ENCODE measurements around the gene RAB3C. TPM values are rescaled to one million over a fixed set of nuclear protein-coding genes. Genes with fewer than 3 reads are reported as not detected.
"Not testable (repeated sequence)": the region's sequence is repeated elsewhere in the genome, so short reads cannot be mapped to it uniquely, and the experiment has no call there.

RAB3C gene
- total RNA-seq, 1 donor from 2014 or later: 3.8 TPM

- TF ChIP-seq EZH2 (IDR thresholded peaks at IDR 0.05): no peak
- TF ChIP-seq, protein P1, sequence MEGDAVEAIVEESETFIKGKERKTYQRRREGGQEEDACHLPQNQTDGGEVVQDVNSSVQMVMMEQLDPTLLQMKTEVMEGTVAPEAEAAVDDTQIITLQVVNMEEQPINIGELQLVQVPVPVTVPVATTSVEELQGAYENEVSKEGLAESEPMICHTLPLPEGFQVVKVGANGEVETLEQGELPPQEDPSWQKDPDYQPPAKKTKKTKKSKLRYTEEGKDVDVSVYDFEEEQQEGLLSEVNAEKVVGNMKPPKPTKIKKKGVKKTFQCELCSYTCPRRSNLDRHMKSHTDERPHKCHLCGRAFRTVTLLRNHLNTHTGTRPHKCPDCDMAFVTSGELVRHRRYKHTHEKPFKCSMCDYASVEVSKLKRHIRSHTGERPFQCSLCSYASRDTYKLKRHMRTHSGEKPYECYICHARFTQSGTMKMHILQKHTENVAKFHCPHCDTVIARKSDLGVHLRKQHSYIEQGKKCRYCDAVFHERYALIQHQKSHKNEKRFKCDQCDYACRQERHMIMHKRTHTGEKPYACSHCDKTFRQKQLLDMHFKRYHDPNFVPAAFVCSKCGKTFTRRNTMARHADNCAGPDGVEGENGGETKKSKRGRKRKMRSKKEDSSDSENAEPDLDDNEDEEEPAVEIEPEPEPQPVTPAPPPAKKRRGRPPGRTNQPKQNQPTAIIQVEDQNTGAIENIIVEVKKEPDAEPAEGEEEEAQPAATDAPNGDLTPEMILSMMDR (IDR thresholded peaks at IDR 0.05): no peak
- TF ChIP-seq EZH2phosphoT487 (IDR thresholded peaks at IDR 0.05): no peak
- Histone ChIP-seq H4K20me1 (ENCODE audit: low read depth) (no peaks in the 10 kb centered on the region), H3K9ac (no peak overlapping the region), H3K79me2 (ENCODE audit: low read depth) (no peaks in the 10 kb centered on the region), H3K4me2 (no peak overlapping the region), H3F3A (ENCODE audit: low read depth) (no peaks in the 10 kb centered on the region), H3K27me3 (no peaks in the 10 kb centered on the region), H2AFZ (replicated peaks) (no peak overlapping the region), H3K9me3 (ENCODE audit: low read depth) (no peaks in the 10 kb centered on the region), H3K4me3 (no peak overlapping the region), H3K27ac (no peak overlapping the region), H3K36me3 (no peaks in the 10 kb centered on the region), H3K4me1 (no peaks in the 10 kb centered on the region)
- Mint-ChIP-seq H3K9me3 (no peaks in the 10 kb centered on the region), H3K27me3 (ENCODE audit: insufficient read depth, low read depth) (no peaks in the 10 kb centered on the region), H3K4me1 (peaks cover 3% of the 10 kb centered on the region), H3K27ac (no peak overlapping the region), H3K4me3 (no peak overlapping the region), H3K36me3 (no peaks in the 10 kb centered on the region)
- DNase-seq (ENCODE audit: low spot score): no peak
These were observed 104.2 kb downstream of the RAB3C start for GRCh38 chr5:58687079-58687478.

DNA sequence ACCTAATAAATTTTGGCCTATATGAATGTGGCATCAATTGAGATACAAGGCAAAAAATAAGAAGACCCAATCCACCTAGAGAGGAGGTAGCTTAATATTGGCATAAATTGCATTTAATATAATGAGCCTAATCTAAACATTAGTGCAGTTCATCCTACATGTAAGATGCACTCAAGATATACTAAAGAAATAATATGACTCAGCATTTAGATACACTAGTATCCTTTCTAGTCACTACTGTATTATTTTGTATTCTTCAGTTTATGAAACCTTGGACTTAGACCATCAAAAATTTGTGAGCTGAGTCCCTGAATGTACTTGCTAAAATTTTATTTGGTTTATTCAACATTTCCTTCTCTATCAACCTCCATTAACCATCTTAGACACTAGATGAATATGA, 104.7 kb downstream of the RAB3C start:
- H3K9me3 Mint-ChIP-seq: no peaks in the 10 kb centered on the region
- Histone ChIP-seq H3K36me3 (no peaks in the 10 kb centered on the region), H2AFZ (replicated peaks) (no peak overlapping the region), H3K4me3 (no peak overlapping the region), H3K9ac (no peak overlapping the region), H3K4me1 (no peaks in the 10 kb centered on the region), H3F3A (ENCODE audit: low read depth) (no peaks in the 10 kb centered on the region), H4K20me1 (ENCODE audit: low read depth) (no peaks in the 10 kb centered on the region), H3K9me3 (ENCODE audit: low read depth) (no peaks in the 10 kb centered on the region), H3K27me3 (no peaks in the 10 kb centered on the region), H3K79me2 (ENCODE audit: low read depth) (no peaks in the 10 kb centered on the region), H3K4me2 (no peak overlapping the region), H3K27ac (no peak overlapping the region)
- H3K27ac Mint-ChIP-seq: no peak overlapping the region
- TF ChIP-seq EZH2 (IDR thresholded peaks at IDR 0.05) (no peak), EZH2phosphoT487 (IDR thresholded peaks at IDR 0.05) (no peak)
- TF ChIP-seq, protein P1 (IDR thresholded peaks at IDR 0.05): no peak
- DNase-seq (ENCODE audit: low spot score): no peak
- no peaks in the 10 kb centered on the region for H3K36me3 Mint-ChIP-seq
- H3K27me3 Mint-ChIP-seq (ENCODE audit: insufficient read depth, low read depth): no peaks in the 10 kb centered on the region
- peaks cover 3% of the 10 kb centered on the region for H3K4me1 Mint-ChIP-seq
- H3K4me3 Mint-ChIP-seq: no peak overlapping the region

DNA sequence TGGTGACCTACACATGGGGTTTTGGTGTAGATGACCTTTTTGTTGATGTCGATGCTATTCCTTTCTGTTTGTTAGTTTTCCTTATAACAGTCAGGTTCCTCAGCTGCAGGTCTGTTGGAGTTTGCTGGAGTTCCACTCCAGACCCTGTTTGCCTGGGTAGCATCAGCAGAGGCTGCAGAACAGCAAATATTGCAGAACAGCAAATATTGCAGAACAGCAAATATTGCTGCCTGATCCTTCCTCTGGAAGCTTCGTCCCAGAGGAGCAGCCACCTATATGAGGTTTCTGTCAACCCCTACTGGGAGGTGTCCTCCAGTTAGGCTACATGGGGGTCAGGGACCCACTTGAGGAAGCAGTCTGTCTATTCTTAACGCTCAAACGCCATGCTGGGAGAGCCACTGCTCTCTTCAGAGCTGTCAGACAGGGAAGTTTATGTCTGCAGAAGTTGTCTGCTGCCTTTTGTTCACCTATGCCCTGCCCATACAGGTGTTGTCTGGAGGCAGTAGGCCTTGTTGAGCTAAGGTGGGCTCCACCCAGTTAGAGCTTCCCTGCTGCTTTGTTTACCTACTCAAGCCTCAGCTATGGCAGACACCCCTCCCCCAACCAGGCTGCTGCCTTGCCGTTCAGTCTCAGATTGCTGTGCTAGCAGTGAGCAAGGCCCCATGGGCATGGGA, 116.3 kb downstream of the RAB3C start:
- H2AFZ ChIP-seq (replicated peaks); H3K4me3 Mint-ChIP-seq; H3K79me2 ChIP-seq (ENCODE audit: low read depth); H4K20me1 ChIP-seq (ENCODE audit: low read depth); H3K27me3 ChIP-seq; H3K4me2 ChIP-seq; DNase-seq (ENCODE audit: low spot score); H3K9ac ChIP-seq; H3K4me1 Mint-ChIP-seq; H3K9me3 ChIP-seq (ENCODE audit: low read depth); H3K4me3 ChIP-seq; H3K36me3 ChIP-seq; H3K4me1 ChIP-seq; H3F3A ChIP-seq (ENCODE audit: low read depth); H3K36me3 Mint-ChIP-seq; H3K27ac ChIP-seq; H3K27ac Mint-ChIP-seq; H3K27me3 Mint-ChIP-seq (ENCODE audit: insufficient read depth, low read depth): not testable (repeated sequence)
- peaks cover 34% of the 10 kb centered on the region for H3K9me3 Mint-ChIP-seq

DNA sequence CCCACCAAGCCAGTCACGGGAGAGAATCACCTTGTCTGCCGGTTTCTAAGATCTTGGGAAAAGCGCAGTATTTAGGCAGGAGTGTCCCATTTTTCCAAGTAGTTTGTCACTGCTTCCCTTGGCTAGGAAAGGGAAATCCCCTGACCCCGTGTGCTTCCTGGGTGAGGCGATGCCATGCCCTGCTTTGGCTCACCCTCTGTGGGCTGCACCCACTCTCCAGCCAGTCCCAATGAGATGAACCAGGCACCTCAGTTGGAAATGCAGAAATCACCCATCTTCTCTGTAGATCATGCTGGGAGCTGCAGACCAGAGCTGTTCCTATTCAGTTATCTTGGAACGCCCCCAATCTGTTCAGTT, 116.9 kb downstream of the RAB3C start:
- Histone ChIP-seq H3K27me3 (no peaks in the 10 kb centered on the region), H3K36me3 (no peaks in the 10 kb centered on the region), H3K4me1 (no peaks in the 10 kb centered on the region), H3K79me2 (ENCODE audit: low read depth) (no peaks in the 10 kb centered on the region), H2AFZ (replicated peaks) (no peak overlapping the region), H4K20me1 (ENCODE audit: low read depth) (no peaks in the 10 kb centered on the region), H3F3A (ENCODE audit: low read depth) (no peaks in the 10 kb centered on the region), H3K4me2 (no peak overlapping the region), H3K27ac (no peak overlapping the region), H3K4me3 (no peak overlapping the region), H3K9me3 (ENCODE audit: low read depth) (no peaks in the 10 kb centered on the region), H3K9ac (no peak overlapping the region)
- Mint-ChIP-seq H3K27ac (no peak overlapping the region), H3K9me3 (peaks cover 31% of the 10 kb centered on the region), H3K4me3 (no peak overlapping the region), H3K36me3 (peaks cover 1% of the 10 kb centered on the region), H3K27me3 (ENCODE audit: insufficient read depth, low read depth) (no peaks in the 10 kb centered on the region), H3K4me1 (no peaks in the 10 kb centered on the region)
- TF ChIP-seq EZH2 (IDR thresholded peaks at IDR 0.05): no peak
- no peak for TF ChIP-seq EZH2phosphoT487 (IDR thresholded peaks at IDR 0.05)
- TF ChIP-seq, protein P1 (IDR thresholded peaks at IDR 0.05): no peak
- no peak for DNase-seq (ENCODE audit: low spot score)

All from neural progenitor cell (in vitro differentiated cells).